MM.1S (cell line): ENCODE data around the gene SYCP3.

ENCODE experiments used
- EZH2 ChIP-seq: fragments of 300-600 bp; sonication (generic); optimal IDR thresholded peaks from 2 replicates; pipeline ENCODE3; 2017; ENCODE audit warnings: low read depth, mild to moderate bottlenecking, antibody characterized with exemption, low read length, mixed read lengths
- TF ChIP-seq, protein P1 (sequence below): fragments of 300-600 bp; sonication (generic); IDR thresholded peaks from 2 replicates; pipeline ENCODE4 v1.5.1; 2016; ENCODE audit warnings: antibody characterized with exemption, low read length, mixed read lengths

DNA sequence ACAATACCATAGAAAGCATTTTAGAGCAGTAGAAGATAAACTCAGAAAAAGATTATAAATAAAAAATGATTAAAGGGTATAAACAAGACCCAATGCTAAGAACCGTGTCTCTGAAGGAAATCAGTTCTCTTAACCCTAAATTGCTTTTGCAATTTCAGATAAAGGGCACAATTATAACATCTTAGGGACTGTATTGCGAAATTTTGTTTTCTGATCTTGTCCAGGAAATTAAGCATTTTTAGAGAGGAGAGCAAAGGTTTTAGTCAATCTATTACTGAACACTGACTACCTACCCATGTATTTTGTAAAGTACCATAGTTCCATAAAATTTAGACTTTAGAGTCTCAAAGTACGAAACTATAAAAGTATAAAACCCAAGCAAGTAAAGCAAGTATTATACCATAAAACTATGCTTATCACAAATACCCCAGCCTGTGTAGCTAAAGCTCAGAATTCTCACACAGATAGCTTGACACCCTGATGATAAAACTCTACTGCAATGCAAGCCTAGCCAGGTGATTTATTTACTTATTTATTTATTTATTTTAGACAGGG is 48.6 kb downstream of the SYCP3 start:
- TF ChIP-seq, protein P1, sequence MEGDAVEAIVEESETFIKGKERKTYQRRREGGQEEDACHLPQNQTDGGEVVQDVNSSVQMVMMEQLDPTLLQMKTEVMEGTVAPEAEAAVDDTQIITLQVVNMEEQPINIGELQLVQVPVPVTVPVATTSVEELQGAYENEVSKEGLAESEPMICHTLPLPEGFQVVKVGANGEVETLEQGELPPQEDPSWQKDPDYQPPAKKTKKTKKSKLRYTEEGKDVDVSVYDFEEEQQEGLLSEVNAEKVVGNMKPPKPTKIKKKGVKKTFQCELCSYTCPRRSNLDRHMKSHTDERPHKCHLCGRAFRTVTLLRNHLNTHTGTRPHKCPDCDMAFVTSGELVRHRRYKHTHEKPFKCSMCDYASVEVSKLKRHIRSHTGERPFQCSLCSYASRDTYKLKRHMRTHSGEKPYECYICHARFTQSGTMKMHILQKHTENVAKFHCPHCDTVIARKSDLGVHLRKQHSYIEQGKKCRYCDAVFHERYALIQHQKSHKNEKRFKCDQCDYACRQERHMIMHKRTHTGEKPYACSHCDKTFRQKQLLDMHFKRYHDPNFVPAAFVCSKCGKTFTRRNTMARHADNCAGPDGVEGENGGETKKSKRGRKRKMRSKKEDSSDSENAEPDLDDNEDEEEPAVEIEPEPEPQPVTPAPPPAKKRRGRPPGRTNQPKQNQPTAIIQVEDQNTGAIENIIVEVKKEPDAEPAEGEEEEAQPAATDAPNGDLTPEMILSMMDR, result no peak
- no peak for TF ChIP-seq EZH2
